HepG2 (cell line): ENCODE results near the gene SLC34A3. TPM values are rescaled to one million over a fixed set of nuclear protein-coding genes. Genes with fewer than 3 reads are reported as not detected.

Experiments
- ARNT2 ChIP-seq: sonication (generic); formaldehyde crosslinking; IDR thresholded peaks from 2 replicates; pipeline ENCODE4 v1.8.0; 2022; ENCODE audit warnings: mild to moderate bottlenecking, low read depth, missing genetic modification reagents, moderate library complexity
- GTF3A ChIP-seq: sonication (generic); formaldehyde crosslinking; conservative IDR thresholded peaks from 2 replicates; pipeline ENCODE4 v1.4.0; 2020; ENCODE audit warnings: mild to moderate bottlenecking, missing genetic modification reagents
- HIVEP1 ChIP-seq: sonication (generic); formaldehyde crosslinking; IDR thresholded peaks from 2 replicates; pipeline ENCODE4 v1.4.0; 2020; ENCODE audit warnings: mild to moderate bottlenecking, missing genetic modification reagents
- HNF1B ChIP-seq: sonication (generic); formaldehyde crosslinking; IDR thresholded peaks from 2 replicates; pipeline ENCODE4 v1.5.1; 2020; ENCODE audit warnings: mild to moderate bottlenecking, moderate library complexity, missing genetic modification reagents
- JUNB ChIP-seq: sonication (generic); formaldehyde crosslinking; IDR thresholded peaks from 2 replicates; pipeline ENCODE4 v1.8.0; 2022; ENCODE audit warnings: missing genetic modification reagents, mild to moderate bottlenecking, borderline replicate concordance
- KAT7 ChIP-seq: IDR thresholded peaks from 2 replicates; pipeline ENCODE4 v1.6.1; 2018; ENCODE audit warnings: borderline replicate concordance, missing compliant biosample characterization
- KAT8 ChIP-seq: IDR thresholded peaks from 2 replicates; pipeline ENCODE4 v1.6.1; 2016; ENCODE audit warnings: missing genetic modification reagents, missing compliant biosample characterization
- KDM4B ChIP-seq: sonication (generic); formaldehyde crosslinking; IDR thresholded peaks from 2 replicates; pipeline ENCODE4 v1.4.0; 2020; ENCODE audit warnings: missing genetic modification reagents
- MIER2 ChIP-seq: IDR thresholded peaks from 2 replicates; pipeline ENCODE4 v1.6.1; 2016; ENCODE audit warnings: missing biosample characterization, missing genetic modification reagents
- MLLT10 ChIP-seq: sonication (generic); formaldehyde crosslinking; IDR thresholded peaks from 2 replicates; pipeline ENCODE4 v1.4.0; 2020; ENCODE audit warnings: missing genetic modification reagents
- MXI1 ChIP-seq: IDR thresholded peaks from 3 replicates; pipeline ENCODE4 v1.6.1; 2012; ENCODE audit warnings: low read depth, low read length, inconsistent platforms, borderline replicate concordance
- NFKB2 ChIP-seq: sonication (generic); formaldehyde crosslinking; IDR thresholded peaks from 2 replicates; pipeline ENCODE4 v1.4.0; 2020; ENCODE audit warnings: missing genetic modification reagents, borderline replicate concordance
- NR2C2 ChIP-seq: sonication (generic); formaldehyde crosslinking; IDR thresholded peaks from 2 replicates; pipeline ENCODE4 v1.4.0; 2020; ENCODE audit warnings: missing genetic modification reagents, mild to moderate bottlenecking, moderate library complexity, borderline replicate concordance
- PAX8 ChIP-seq: sonication (generic); formaldehyde crosslinking; IDR thresholded peaks from 2 replicates; pipeline ENCODE4 v1.8.0; 2022; ENCODE audit warnings: mild to moderate bottlenecking, missing genetic modification reagents, borderline replicate concordance
- SP5 ChIP-seq: IDR thresholded peaks from 2 replicates; pipeline ENCODE4 v1.6.1; 2016; ENCODE audit warnings: low read depth, borderline replicate concordance
- TCF7 ChIP-seq: sonication (generic); IDR thresholded peaks from 2 replicates; pipeline ENCODE4 v1.6.1; 2016; ENCODE audit warnings: antibody characterized with exemption, low read depth
- THAP9 ChIP-seq: sonication (generic); formaldehyde crosslinking; IDR thresholded peaks from 2 replicates; pipeline ENCODE4; 2020; ENCODE audit warnings: missing genetic modification reagents, mild to moderate bottlenecking, borderline replicate concordance
- ZNF34 ChIP-seq: sonication (generic); formaldehyde crosslinking; IDR thresholded peaks from 2 replicates; pipeline ENCODE4 v1.4.0; 2020; ENCODE audit warnings: mild to moderate bottlenecking, missing genetic modification reagents, borderline replicate concordance
- polyA plus RNA-seq, 8 experiments: library from polyadenylated mRNA; depleted of rRNA in 3 of 8; stranded (reverse) in 7 of 8; unstranded in 1 of 8; fragments of >200 nt; fragmentation: Illumina TruSeq in 4 of 8; extraction: Trizol in 4 of 8; gene quantifications; 2 replicates each; pipeline versions ENCODE4 v1.2.1 to v1.2.3, GENCODE V29; 2011 to 2016; ENCODE audit warnings: low read depth in 4 of 8, missing spikeins in 1 of 8, mixed read lengths in 1 of 8; ENCODE audit not compliant: insufficient read depth in 1 of 8
- total RNA-seq, 5 experiments: library from RNA; depleted of rRNA; stranded (reverse); fragments of >200 nt; fragmentation: Illumina TruSeq; extraction: Trizol; gene quantifications; 2 replicates each; pipeline ENCODE4 v1.2.3, GENCODE V29; 2016; ENCODE audit warnings: low read depth in 1 of 5
- TF ChIP-seq, protein P1 (sequence below): sonication (generic); formaldehyde crosslinking; IDR thresholded peaks from 2 replicates; pipeline ENCODE4 v1.4.0; 2020; ENCODE audit warnings: mild to moderate bottlenecking, missing genetic modification reagents
- TF ChIP-seq, protein P2 (sequence below): sonication (generic); formaldehyde crosslinking; IDR thresholded peaks from 2 replicates; pipeline ENCODE4 v1.5.0; 2020; ENCODE audit warnings: mild to moderate bottlenecking, low read depth, missing genetic modification reagents, borderline replicate concordance

The SLC34A3 gene
- total and polyA plus RNA-seq, 2 of the 13 experiments (the other 11 are each of a cell fraction or from before 2014, with no cell fraction given) = 0.07 to 1.0 TPM

DNA sequence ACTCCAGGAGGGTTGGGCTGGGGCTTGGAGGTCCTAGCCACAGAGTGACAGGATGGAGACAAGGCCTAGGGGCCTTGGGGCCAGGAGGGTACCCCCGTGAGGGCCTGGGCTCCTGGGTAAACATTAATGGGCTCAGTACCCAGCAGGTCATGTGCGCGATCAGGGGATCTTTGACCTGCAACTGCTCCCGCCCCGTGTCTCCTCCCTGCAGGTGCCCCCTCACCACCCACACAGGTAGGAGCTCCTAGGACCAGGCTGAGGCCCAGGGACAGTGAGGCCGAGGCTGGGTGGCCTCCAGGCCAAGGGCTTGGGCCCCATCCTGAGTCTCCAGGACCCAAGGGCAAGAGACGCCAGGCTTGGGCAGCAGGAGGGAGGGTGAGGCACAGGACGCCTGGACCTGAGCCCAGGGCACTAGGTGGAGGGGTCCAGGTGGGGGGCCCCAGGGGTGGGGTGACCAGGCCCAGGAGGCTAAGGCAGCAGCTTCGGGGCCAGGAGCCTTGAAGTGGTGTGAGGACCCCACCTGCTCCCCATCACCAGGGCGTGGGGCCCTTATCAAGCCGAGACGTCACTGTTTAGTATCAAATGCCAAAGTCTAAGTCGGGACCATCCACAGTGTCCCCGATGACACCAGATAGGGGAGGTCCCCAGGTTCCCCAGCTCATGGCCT lies at the start of gene SLC34A3 (continued):
- TF ChIP-seq HNF1B (CRISPR knock-in tag) = no peak
- TF ChIP-seq KAT8 = no peak; the same call in 1 of the 2 replicates
- no peak for TF ChIP-seq NFKB2 (CRISPR knock-in tag)
- TF ChIP-seq THAP9 = 0 out of 2 replicates have a peak, but pooled peaks have one; percentile 58
- TF ChIP-seq, protein P1, sequence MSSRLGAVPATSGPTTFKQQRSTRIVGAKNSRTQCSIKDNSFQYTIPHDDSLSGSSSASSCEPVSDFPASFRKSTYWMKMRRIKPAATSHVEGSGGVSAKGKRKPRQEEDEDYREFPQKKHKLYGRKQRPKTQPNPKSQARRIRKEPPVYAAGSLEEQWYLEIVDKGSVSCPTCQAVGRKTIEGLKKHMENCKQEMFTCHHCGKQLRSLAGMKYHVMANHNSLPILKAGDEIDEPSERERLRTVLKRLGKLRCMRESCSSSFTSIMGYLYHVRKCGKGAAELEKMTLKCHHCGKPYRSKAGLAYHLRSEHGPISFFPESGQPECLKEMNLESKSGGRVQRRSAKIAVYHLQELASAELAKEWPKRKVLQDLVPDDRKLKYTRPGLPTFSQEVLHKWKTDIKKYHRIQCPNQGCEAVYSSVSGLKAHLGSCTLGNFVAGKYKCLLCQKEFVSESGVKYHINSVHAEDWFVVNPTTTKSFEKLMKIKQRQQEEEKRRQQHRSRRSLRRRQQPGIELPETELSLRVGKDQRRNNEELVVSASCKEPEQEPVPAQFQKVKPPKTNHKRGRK (CRISPR knock-in tag) = no peak
- TF ChIP-seq GTF3A = no peak
- 0 out of 2 replicates have a peak, but pooled peaks have one; percentile 2 for TF ChIP-seq ARNT2 (CRISPR knock-in tag)
- 0 out of 2 replicates have a peak, but pooled peaks have one; percentile 1 for TF ChIP-seq HIVEP1 (CRISPR knock-in tag)
- no peak for TF ChIP-seq SP5
- TF ChIP-seq ZNF34 (CRISPR knock-in tag) = 0 out of 2 replicates have a peak, but pooled peaks have one; percentile 1
- TF ChIP-seq NR2C2 = no peak
- TF ChIP-seq MIER2 (CRISPR knock-in tag) = no peak
- no peak for TF ChIP-seq JUNB (CRISPR knock-in tag)
- TF ChIP-seq, protein P2, sequence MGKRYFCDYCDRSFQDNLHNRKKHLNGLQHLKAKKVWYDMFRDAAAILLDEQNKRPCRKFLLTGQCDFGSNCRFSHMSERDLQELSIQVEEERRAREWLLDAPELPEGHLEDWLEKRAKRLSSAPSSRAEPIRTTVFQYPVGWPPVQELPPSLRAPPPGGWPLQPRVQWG (CRISPR knock-in tag) = no peak
- no peak for TF ChIP-seq MXI1
- no peak for TF ChIP-seq TCF7
- 0 out of 2 replicates have a peak, but pooled peaks have one; percentile 10 for TF ChIP-seq PAX8 (CRISPR knock-in tag)
- no peak for TF ChIP-seq KDM4B (CRISPR knock-in tag)
- TF ChIP-seq MLLT10 = no peak
- no peak for TF ChIP-seq KAT7 (CRISPR knock-in tag)
